Superior temporal gyrus (tissue), 1 donor: ENCODE results near the gene NCK2.

Source experiments
- DNase-seq: peaks from one replicate; pipeline ENCODE4 v3.0.0-alpha.2; 2016; ENCODE audit errors: extremely low spot score

NCK2 gene

GRCh38 chr2:105813405-105813804, 68.7 kb downstream of the NCK2 start:
- no peak for DNase-seq

- no peak for DNase-seq
Measured at GRCh38 chr2:105814291-105814940, 69.7 kb downstream of the NCK2 start.

- DNase-seq, result no peak
Measured at GRCh38 chr2:105815401-105815800, 70.7 kb downstream of the NCK2 start.

GRCh38 chr2:105820151-105820550, 75.4 kb downstream of the NCK2 start:
- DNase-seq, result no peak

- DNase-seq, result no peak
Measured at GRCh38 chr2:105820691-105821090, 76.0 kb downstream of the NCK2 start.

GRCh38 chr2:105821428-105822125, 76.9 kb downstream of the NCK2 start:
- no peak for DNase-seq

GRCh38 chr2:105822186-105822585, 77.5 kb downstream of the NCK2 start:
- DNase-seq, result no peak

GRCh38 chr2:105824446-105824845, 79.7 kb downstream of the NCK2 start:
- no peak for DNase-seq

- DNase-seq, result no peak
Measured at GRCh38 chr2:105827351-105828096, 82.8 kb downstream of the NCK2 start.

GRCh38 chr2:105828558-105828957, 83.8 kb downstream of the NCK2 start:
- no peak for DNase-seq

GRCh38 chr2:105834931-105835330, 90.2 kb downstream of the NCK2 start:
- DNase-seq, result no peak

- no peak for DNase-seq
Measured at GRCh38 chr2:105836341-105836740, 91.6 kb downstream of the NCK2 start.

GRCh38 chr2:105836840-105837692, 92.4 kb downstream of the NCK2 start:
- no peak for DNase-seq

GRCh38 chr2:105839793-105840192, 95.1 kb downstream of the NCK2 start:
- DNase-seq, result no peak

GRCh38 chr2:105840933-105841332, 96.2 kb downstream of the NCK2 start:
- DNase-seq, result no peak

GRCh38 chr2:105841551-105841950, 96.8 kb downstream of the NCK2 start:
- no peak for DNase-seq

GRCh38 chr2:105842555-105842954, 97.8 kb downstream of the NCK2 start:
- DNase-seq, result no peak

- no peak for DNase-seq
Measured at GRCh38 chr2:105843476-105844374, 99.0 kb downstream of the NCK2 start.

- no peak for DNase-seq
Measured at GRCh38 chr2:105845976-105846375, 101.3 kb downstream of the NCK2 start.

- DNase-seq, result no peak
Measured at GRCh38 chr2:105847056-105847455, 102.3 kb downstream of the NCK2 start.

GRCh38 chr2:105848367-105848766, 103.7 kb downstream of the NCK2 start:
- no peak for DNase-seq
